NOMO-1 (cell line): ENCODE measurements around the gene COL27A1.

Source experiments
- DNase-seq, 2 experiments: peaks; one replicate each; lab custom pipeline; 2025; ENCODE audit not compliant: unreplicated experiment in 2 of 2; lab: John Stamatoyannopoulos, UW

COL27A1 gene

GRCh38 chr9:114141553-114142402, 13.6 kb upstream of the COL27A1 start:
- no peak for DNase-seq

- DNase-seq, result no peak
Measured at GRCh38 chr9:114143234-114143633, 12.1 kb upstream of the COL27A1 start.

- no peak for DNase-seq
Measured at GRCh38 chr9:114146735-114147134, 8.6 kb upstream of the COL27A1 start.

- DNase-seq, result no peak
Measured at GRCh38 chr9:114149181-114149580, 6.2 kb upstream of the COL27A1 start.

GRCh38 chr9:114149765-114150340, 5.5 kb upstream of the COL27A1 start:
- no peak for DNase-seq

GRCh38 chr9:114150608-114151007, 4.7 kb upstream of the COL27A1 start:
- DNase-seq, result no peak

- DNase-seq, result no peak
Measured at GRCh38 chr9:114151426-114151956, 3.8 kb upstream of the COL27A1 start.

- DNase-seq, result no peak
Measured at GRCh38 chr9:114153761-114154599, 1.4 kb upstream of the COL27A1 start.

GRCh38 chr9:114154600-114155102, 686 bp upstream of the COL27A1 start:
- DNase-seq, result no peak

GRCh38 chr9:114155995-114156656, 789 bp downstream of the COL27A1 start:
- peak; percentile 11 to 29 for DNase-seq

- DNase-seq, result no peak
Measured at GRCh38 chr9:114156657-114157421, 1.5 kb downstream of the COL27A1 start.

- DNase-seq, result no peak
Measured at GRCh38 chr9:114157516-114158176, 2.3 kb downstream of the COL27A1 start.

- DNase-seq, result no peak
Measured at GRCh38 chr9:114158482-114159130, 3.3 kb downstream of the COL27A1 start.

GRCh38 chr9:114159691-114160090, 4.4 kb downstream of the COL27A1 start:
- no peak for DNase-seq

- no peak for DNase-seq
Measured at GRCh38 chr9:114161513-114161912, 6.2 kb downstream of the COL27A1 start.

- DNase-seq, result no peak
Measured at GRCh38 chr9:114163517-114163951, 8.2 kb downstream of the COL27A1 start.

- DNase-seq, result no peak
Measured at GRCh38 chr9:114164191-114164794, 9.0 kb downstream of the COL27A1 start.

GRCh38 chr9:114165407-114166102, 10.2 kb downstream of the COL27A1 start:
- no peak for DNase-seq
